SK-N-DZ (cell line): ENCODE results near the gene CHRM5. TPM values are rescaled to one million over a fixed set of nuclear protein-coding genes. Genes with fewer than 3 reads are reported as not detected.

Experiments
- DNase-seq: peaks from one replicate; pipeline ENCODE4 v3.0.0-alpha.2; 2015; ENCODE audit warnings: low spot score
- polyA plus RNA-seq, 2 experiments: library from polyadenylated mRNA; depleted of rRNA; stranded (reverse); fragments of >200 nt; gene quantifications; 2 replicates each; pipeline ENCODE4 v1.2.3, GENCODE V29; 2014

Gene CHRM5
- polyA plus RNA-seq (2014; cell fraction: cytosol; rRNA removed) = not detected in 2 replicates
- not detected in 2 replicates for polyA plus RNA-seq (2014; cell fraction: nucleus; rRNA removed)

GRCh38 chr15:33968224-33968623 is at the start of gene CHRM5:
Gene CHRM5 (plus strand): TSS chr15:33968497. CDS start chr15:34062718, 94,221 bp downstream.
- DNase-seq = peak; percentile 16

- DNase-seq = no peak
These were observed 44.9 kb upstream of the CHRM5 start for GRCh38 chr15:33923446-33923845.

GRCh38 chr15:33926260-33926659 is 42.0 kb upstream of the CHRM5 start:
- DNase-seq = no peak

GRCh38 chr15:33932734-33933133 is 35.6 kb upstream of the CHRM5 start:
- no peak for DNase-seq

GRCh38 chr15:33934396-33934795 is 33.9 kb upstream of the CHRM5 start:
- no peak for DNase-seq

GRCh38 chr15:33934921-33935320 is 33.4 kb upstream of the CHRM5 start:
- no peak for DNase-seq

- DNase-seq = no peak
These were observed 26.8 kb upstream of the CHRM5 start for GRCh38 chr15:33941279-33942063.

- no peak for DNase-seq
These were observed 22.1 kb upstream of the CHRM5 start for GRCh38 chr15:33946152-33946551.

- no peak for DNase-seq
These were observed 12.4 kb upstream of the CHRM5 start for GRCh38 chr15:33955945-33956344.

GRCh38 chr15:33956397-33956796 is 11.9 kb upstream of the CHRM5 start:
- DNase-seq = no peak

GRCh38 chr15:33959844-33960548 is 8.3 kb upstream of the CHRM5 start:
- no peak for DNase-seq

GRCh38 chr15:33960549-33960935 is 7.8 kb upstream of the CHRM5 start:
- no peak for DNase-seq

- DNase-seq = peak; percentile 47
These were observed 4.2 kb upstream of the CHRM5 start for GRCh38 chr15:33963831-33964664.

- DNase-seq = no peak
These were observed 3.6 kb upstream of the CHRM5 start for GRCh38 chr15:33964665-33965040.

- no peak for DNase-seq
These were observed 524 bp downstream of the CHRM5 start for GRCh38 chr15:33968821-33969220.

GRCh38 chr15:33971811-33972210 is 3.5 kb downstream of the CHRM5 start:
- no peak for DNase-seq

- DNase-seq = no peak
These were observed 6.8 kb downstream of the CHRM5 start for GRCh38 chr15:33975022-33975565.

- DNase-seq = no peak
These were observed 11.9 kb downstream of the CHRM5 start for GRCh38 chr15:33980159-33980558.

GRCh38 chr15:33982516-33982915 is 14.2 kb downstream of the CHRM5 start:
- no peak for DNase-seq

- DNase-seq = no peak
These were observed 17.0 kb downstream of the CHRM5 start for GRCh38 chr15:33985287-33985686.

GRCh38 chr15:33985751-33986150 is 17.5 kb downstream of the CHRM5 start:
- DNase-seq = no peak

GRCh38 chr15:33987444-33987843 is 19.1 kb downstream of the CHRM5 start:
- DNase-seq = no peak
